DOHH2 (cell line): ENCODE data around the gene CAPN15.

Source experiments
- H3F3A ChIP-seq: fragments of 200-600 bp; sonication (generic), shearing (Covaris generic); 2 replicates; pipeline ENCODE4 v1.6.0; 2016; ENCODE audit warnings: antibody characterized with exemption, mild to moderate bottlenecking; ENCODE audit not compliant: control insufficient read depth, insufficient read depth
- H3K27ac ChIP-seq: fragments of 200-600 bp; sonication (generic); 2 replicates; pipeline ENCODE4 v1.5.1; 2014; ENCODE audit warnings: low read depth, mild to moderate bottlenecking, low read length, moderate library complexity
- H3K27me3 ChIP-seq: fragments of 200-600 bp; sonication (generic); 2 replicates; pipeline ENCODE4 v1.6.1; 2014; ENCODE audit warnings: mild to moderate bottlenecking, low read length, mixed read lengths; ENCODE audit not compliant: control insufficient read depth
- H3K36me3 ChIP-seq: fragments of 200-600 bp; sonication (generic); 2 replicates; pipeline ENCODE4 v1.6.1; 2014; ENCODE audit warnings: mild to moderate bottlenecking, low read length, moderate library complexity, mixed read lengths; ENCODE audit not compliant: control insufficient read depth
- H3K4me1 ChIP-seq: fragments of 200-600 bp; sonication (generic); 2 replicates; pipeline ENCODE4 v1.6.1; 2014; ENCODE audit warnings: mild to moderate bottlenecking, low read length, mixed read lengths; ENCODE audit not compliant: control insufficient read depth
- H3K4me2 ChIP-seq: fragments of 200-600 bp; sonication (generic); 2 replicates; pipeline ENCODE4 v1.6.0; 2014; ENCODE audit warnings: mild to moderate bottlenecking, low read length, moderate library complexity
- H3K4me3 ChIP-seq: fragments of 200-600 bp; sonication (generic); 2 replicates; pipeline ENCODE4 v1.5.1; 2014; ENCODE audit warnings: mild to moderate bottlenecking, low read length, mixed read lengths
- H3K79me2 ChIP-seq: fragments of 200-600 bp; sonication (generic); 2 replicates; pipeline ENCODE4 v1.6.1; 2014; ENCODE audit warnings: mild to moderate bottlenecking, low read length, mixed read lengths; ENCODE audit not compliant: control insufficient read depth
- H3K9me2 ChIP-seq: fragments of 200-600 bp; sonication (generic); replicated peaks from 2 replicates; pipeline ENCODE4 v1.6.1; 2014; ENCODE audit warnings: mild to moderate bottlenecking, low read length, mixed read lengths; ENCODE audit not compliant: control insufficient read depth
- H3K9me3 ChIP-seq: fragments of 200-600 bp; sonication (generic); 2 replicates; pipeline ENCODE4 v1.6.1; 2014; ENCODE audit warnings: antibody characterized with exemption, low read length, mixed read lengths; ENCODE audit not compliant: control insufficient read depth, insufficient read depth
- H4K20me1 ChIP-seq: fragments of 200-600 bp; sonication (generic); 2 replicates; pipeline ENCODE4 v1.6.0; 2014; ENCODE audit warnings: low read depth, mild to moderate bottlenecking, antibody characterized with exemption, low read length, moderate library complexity; ENCODE audit not compliant: control insufficient read depth, insufficient read depth
- CTCF ChIP-seq: fragments of 200-600 bp; sonication (generic); IDR thresholded peaks from one replicate; pipeline ENCODE4 v1.5.1; 2014; ENCODE audit warnings: antibody characterized with exemption, mild to moderate bottlenecking, low read depth, low read length; ENCODE audit not compliant: poor library complexity, severe bottlenecking
- EZH2phosphoT487 ChIP-seq: fragments of 200-600 bp; sonication (generic); IDR thresholded peaks from 2 replicates; pipeline ENCODE4 v1.6.1; 2017; ENCODE audit warnings: borderline replicate concordance, mild to moderate bottlenecking, antibody characterized with exemption, low read length, moderate library complexity, mixed read lengths

The CAPN15 gene

GRCh38 chr16:533391-534123, 6.0 kb downstream of the CAPN15 start:
- Histone ChIP-seq H3F3A (no peaks in the 10 kb centered on the region), H3K36me3 (peaks cover 44% of the 10 kb centered on the region), H3K9me3 (no peaks in the 10 kb centered on the region), H4K20me1 (peaks cover 14% of the 10 kb centered on the region), H3K27me3 (no peaks in the 10 kb centered on the region), H3K4me1 (peaks cover 14% of the 10 kb centered on the region), H3K79me2 (peaks cover 99% of the 10 kb centered on the region), H3K9me2 (no peaks in the 10 kb centered on the region), H3K27ac (no peak overlapping the region), H3K4me3 (no peak overlapping the region), H3K4me2 (no peak overlapping the region)
- TF ChIP-seq EZH2phosphoT487 (no peak), CTCF (no peak)

GRCh38 chr16:534135-534534, 6.6 kb downstream of the CAPN15 start:
- Histone ChIP-seq H3K36me3 (peaks cover 46% of the 10 kb centered on the region), H3K27me3 (no peaks in the 10 kb centered on the region), H3K4me2 (no peak overlapping the region), H3K4me1 (peaks cover 9% of the 10 kb centered on the region), H3K9me3 (no peaks in the 10 kb centered on the region), H3K79me2 (peaks cover 99% of the 10 kb centered on the region), H4K20me1 (peaks cover 14% of the 10 kb centered on the region), H3K27ac (no peak overlapping the region), H3K4me3 (no peak overlapping the region), H3K9me2 (no peaks in the 10 kb centered on the region), H3F3A (no peaks in the 10 kb centered on the region)
- TF ChIP-seq EZH2phosphoT487, result no peak
- TF ChIP-seq CTCF, result no peak

- Histone ChIP-seq H3K4me3 (no peak overlapping the region), H3K27ac (no peak overlapping the region), H3K79me2 (peaks cover 99% of the 10 kb centered on the region), H3K9me3 (no peaks in the 10 kb centered on the region), H3F3A (no peaks in the 10 kb centered on the region), H3K9me2 (no peaks in the 10 kb centered on the region), H3K4me2 (no peak overlapping the region), H3K27me3 (no peaks in the 10 kb centered on the region), H3K36me3 (peaks cover 39% of the 10 kb centered on the region), H4K20me1 (peaks cover 6% of the 10 kb centered on the region), H3K4me1 (peaks cover 1% of the 10 kb centered on the region; the same call in 1 of the 2 replicates)
- no peak for TF ChIP-seq CTCF
- TF ChIP-seq EZH2phosphoT487, result no peak
Measured at GRCh38 chr16:534856-535445, 7.4 kb downstream of the CAPN15 start.
